Measurements from ENCODE around the gene MSANTD1.

MSANTD1 gene

DNA sequence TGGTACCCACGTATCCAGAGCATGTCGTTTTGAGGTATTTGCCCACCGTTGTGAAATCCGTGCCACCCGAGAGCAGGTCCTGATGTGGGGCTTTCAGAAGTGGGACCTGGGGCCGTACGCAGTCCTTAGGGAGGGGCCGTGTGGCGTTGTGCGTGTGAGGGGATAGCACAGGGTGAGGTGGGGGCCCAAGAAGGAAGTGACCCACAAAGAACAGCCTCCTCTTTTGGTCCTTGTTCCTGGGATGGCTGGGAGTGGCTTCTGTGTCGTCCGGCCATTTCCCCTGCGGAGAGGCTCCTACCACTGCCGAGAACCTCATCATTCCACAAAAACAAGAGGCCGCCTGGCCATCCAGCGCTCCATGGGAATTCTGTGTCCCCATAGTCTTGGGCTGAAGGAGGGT, 17.0 kb upstream of the MSANTD1 start:
- POLR2A ChIA-PET: no interaction called here
- DNase-seq (ENCODE audit: extremely low spot score): no peak
- CTCF ChIA-PET: no interaction called here
- TF ChIP-seq FOXM1 (IDR thresholded peaks at IDR 0.05; ENCODE audit: borderline replicate concordance) (no peak), TARDBP (IDR thresholded peaks at IDR 0.05) (no peak), FOXK2 (IDR thresholded peaks at IDR 0.05) (no peak), CTBP1 (IDR thresholded peaks at IDR 0.05; ENCODE audit: borderline replicate concordance) (no peak), PKNOX1 (IDR thresholded peaks at IDR 0.05) (no peak), ELF4 (IDR thresholded peaks at IDR 0.05) (no peak), L3MBTL2 (conservative IDR thresholded peaks at IDR 0.05) (no peak)

DNA sequence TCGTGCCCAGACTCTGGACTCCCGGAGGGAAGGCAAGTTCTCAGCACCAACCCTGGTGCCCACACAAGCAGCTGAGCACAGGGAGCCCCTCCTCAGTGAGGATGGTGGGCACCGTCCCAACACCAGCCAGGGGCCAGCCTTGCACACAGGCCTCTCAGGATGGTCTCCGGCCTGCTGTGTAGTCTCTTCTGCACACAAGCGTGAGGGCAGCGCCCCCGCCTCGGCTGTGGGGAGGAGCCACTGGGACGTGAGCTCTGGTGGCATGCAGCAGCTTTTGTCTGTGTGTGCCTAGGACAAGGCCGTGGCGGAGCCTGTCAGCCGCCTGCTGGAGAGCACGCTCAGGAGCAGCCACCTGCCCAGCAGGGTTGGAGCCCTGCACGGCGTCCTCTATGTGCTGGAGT, 16.1 kb upstream of the MSANTD1 start:
- CTCF ChIA-PET: no interaction called here

DNA sequence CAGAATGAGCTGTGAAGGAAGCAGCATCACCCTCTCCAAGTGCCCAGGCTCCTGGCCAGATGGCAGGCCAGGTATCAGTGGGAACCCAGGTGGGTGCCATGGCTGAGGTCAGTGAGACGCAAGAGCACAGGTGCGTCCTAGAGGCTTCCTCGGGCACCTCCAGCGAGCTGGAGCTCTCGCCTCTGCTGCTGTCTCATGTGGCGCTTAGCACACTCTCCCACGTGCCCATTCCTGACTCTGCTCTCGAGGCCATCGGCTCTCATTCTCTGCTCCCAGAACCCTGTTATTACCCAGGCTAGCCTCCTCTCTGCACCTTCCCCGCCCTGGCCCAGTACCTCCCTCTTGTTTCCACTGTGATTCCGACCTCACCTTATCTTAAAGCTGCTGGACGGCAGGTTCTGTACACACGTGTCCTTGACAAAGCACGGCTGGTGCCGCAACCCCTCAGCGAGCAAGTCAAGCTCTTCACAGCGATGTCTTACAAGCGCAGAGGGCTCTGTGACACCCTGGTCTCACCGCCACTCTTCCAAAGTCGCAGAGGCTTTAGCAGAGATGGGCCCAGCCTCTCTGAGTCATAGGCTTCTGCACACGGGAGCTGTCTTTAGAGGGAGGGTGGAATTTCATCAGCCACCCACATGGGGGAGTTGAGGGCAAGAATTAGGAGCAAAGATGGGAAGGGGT, 15.4 kb upstream of the MSANTD1 start:
- ChIA-PET POLR2A (no interaction called here), CTCF (interaction anchor here (0.7 kb wide), 1 partner anchor 14 kb away, joined by 3 read pairs; no protein-coding TSS in a partner anchor)
- TF ChIP-seq FOXA1 (IDR thresholded peaks at IDR 0.05) (no peak), SUZ12 (IDR thresholded peaks at IDR 0.05) (no peak), LEF1 (IDR thresholded peaks at IDR 0.05; ENCODE audit: borderline replicate concordance) (no peak), ZNF384 (IDR thresholded peaks at IDR 0.05) (no peak), CTBP1 (IDR thresholded peaks at IDR 0.05; ENCODE audit: borderline replicate concordance) (no peak), ELF4 (IDR thresholded peaks at IDR 0.05) (no peak), SP1 (IDR thresholded peaks at IDR 0.05) (no peak), BHLHE40 (IDR thresholded peaks at IDR 0.05; ENCODE audit: borderline replicate concordance) (no peak), HDGF (IDR thresholded peaks at IDR 0.05; ENCODE audit: borderline replicate concordance) (no peak), NFRKB (IDR thresholded peaks at IDR 0.05) (no peak), L3MBTL2 (conservative IDR thresholded peaks at IDR 0.05) (no peak), FOXK2 (IDR thresholded peaks at IDR 0.05) (no peak), FOXM1 (IDR thresholded peaks at IDR 0.05; ENCODE audit: borderline replicate concordance) (no peak), PKNOX1 (IDR thresholded peaks at IDR 0.05) (no peak), TARDBP (IDR thresholded peaks at IDR 0.05) (no peak), ARNT (IDR thresholded peaks at IDR 0.05) (no peak)
- DNase-seq (ENCODE audit: extremely low spot score): no peak

More for the DNA sequence above, 16.1 kb upstream of the MSANTD1 start:
- no peak for DNase-seq (ENCODE audit: extremely low spot score)
- POLR2A ChIA-PET: no interaction called here
- TF ChIP-seq L3MBTL2 (conservative IDR thresholded peaks at IDR 0.05) (no peak), LEF1 (IDR thresholded peaks at IDR 0.05; ENCODE audit: borderline replicate concordance) (no peak), ZNF384 (IDR thresholded peaks at IDR 0.05) (no peak), NFRKB (IDR thresholded peaks at IDR 0.05) (no peak), FOXM1 (IDR thresholded peaks at IDR 0.05; ENCODE audit: borderline replicate concordance) (no peak), ELF4 (IDR thresholded peaks at IDR 0.05) (no peak), FOXK2 (IDR thresholded peaks at IDR 0.05) (no peak), BHLHE40 (IDR thresholded peaks at IDR 0.05; ENCODE audit: borderline replicate concordance) (no peak), CTBP1 (IDR thresholded peaks at IDR 0.05; ENCODE audit: borderline replicate concordance) (no peak), ARNT (IDR thresholded peaks at IDR 0.05) (no peak), SUZ12 (IDR thresholded peaks at IDR 0.05) (no peak), HDGF (IDR thresholded peaks at IDR 0.05; ENCODE audit: borderline replicate concordance) (no peak), SP1 (IDR thresholded peaks at IDR 0.05) (no peak), PKNOX1 (IDR thresholded peaks at IDR 0.05) (no peak), FOXA1 (IDR thresholded peaks at IDR 0.05) (no peak), TARDBP (IDR thresholded peaks at IDR 0.05) (no peak)

DNA sequence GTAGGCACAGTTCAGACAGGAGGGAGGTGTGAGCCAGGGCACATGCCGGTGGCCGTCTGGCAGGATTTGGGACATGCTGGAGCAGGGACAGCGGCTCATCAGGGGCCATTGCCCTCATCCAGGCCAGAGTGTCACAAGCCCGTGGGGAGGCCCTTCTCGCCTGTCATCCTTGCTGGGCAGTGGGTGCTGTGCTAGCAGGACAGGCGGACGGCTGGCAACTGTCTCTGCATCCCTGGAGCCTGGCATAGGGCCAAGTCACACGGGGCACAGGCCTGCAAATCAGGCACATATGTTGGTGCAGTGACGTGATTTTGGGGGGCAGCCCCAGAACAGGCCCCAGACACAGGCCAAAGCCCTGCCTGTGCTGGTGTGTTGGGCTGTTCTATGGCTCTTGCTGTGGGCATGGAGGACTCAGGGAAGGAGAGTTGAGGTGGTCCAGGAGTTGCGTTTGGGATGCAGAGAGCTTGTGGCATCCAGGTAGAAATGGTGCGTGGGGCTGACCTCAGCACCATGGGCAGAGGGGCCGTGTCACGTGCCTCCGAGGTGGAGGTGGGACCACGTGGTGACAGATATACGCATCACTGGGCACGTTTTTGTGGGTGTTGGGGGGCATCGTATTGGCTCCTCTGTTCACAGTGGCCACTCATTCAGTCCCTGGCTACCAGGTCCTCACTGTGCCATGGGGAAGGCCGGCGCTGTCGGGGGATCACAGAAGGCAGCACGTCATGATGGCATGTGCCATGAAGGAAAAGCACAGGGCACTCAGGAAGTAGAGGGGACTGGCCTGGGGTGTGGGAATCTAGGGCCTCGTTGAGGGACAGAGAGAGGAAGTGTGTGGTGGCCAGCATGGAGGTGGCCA, 14.6 kb upstream of the MSANTD1 start:
- ChIA-PET POLR2A (no interaction called here), CTCF (no interaction called here)
- TF ChIP-seq FOXA1 (IDR thresholded peaks at IDR 0.05) (no peak), ARNT (IDR thresholded peaks at IDR 0.05) (no peak), CTBP1 (IDR thresholded peaks at IDR 0.05; ENCODE audit: borderline replicate concordance) (no peak), ELF4 (IDR thresholded peaks at IDR 0.05) (no peak), SUZ12 (IDR thresholded peaks at IDR 0.05) (no peak), LEF1 (IDR thresholded peaks at IDR 0.05; ENCODE audit: borderline replicate concordance) (no peak), FOXK2 (IDR thresholded peaks at IDR 0.05) (no peak), SP1 (IDR thresholded peaks at IDR 0.05) (no peak), PKNOX1 (IDR thresholded peaks at IDR 0.05) (no peak), L3MBTL2 (conservative IDR thresholded peaks at IDR 0.05) (no peak), NFRKB (IDR thresholded peaks at IDR 0.05) (no peak), ZNF384 (IDR thresholded peaks at IDR 0.05) (no peak), BHLHE40 (IDR thresholded peaks at IDR 0.05; ENCODE audit: borderline replicate concordance) (no peak), TARDBP (IDR thresholded peaks at IDR 0.05) (no peak), FOXM1 (IDR thresholded peaks at IDR 0.05; ENCODE audit: borderline replicate concordance) (no peak)
- DNase-seq (ENCODE audit: extremely low spot score): no peak

GRCh38 chr4:3235030-3235345, 14.0 kb upstream of the MSANTD1 start:
- ChIA-PET POLR2A (no interaction called here), CTCF (no interaction called here)
- DNase-seq (ENCODE audit: extremely low spot score): no peak
- TF ChIP-seq TARDBP (IDR thresholded peaks at IDR 0.05) (no peak), PKNOX1 (IDR thresholded peaks at IDR 0.05) (no peak), LEF1 (IDR thresholded peaks at IDR 0.05; ENCODE audit: borderline replicate concordance) (no peak), FOXA1 (IDR thresholded peaks at IDR 0.05) (no peak), SP1 (IDR thresholded peaks at IDR 0.05) (no peak), L3MBTL2 (conservative IDR thresholded peaks at IDR 0.05) (no peak), FOXM1 (IDR thresholded peaks at IDR 0.05; ENCODE audit: borderline replicate concordance) (no peak), SUZ12 (IDR thresholded peaks at IDR 0.05) (no peak), FOXK2 (IDR thresholded peaks at IDR 0.05) (no peak), HDGF (IDR thresholded peaks at IDR 0.05; ENCODE audit: borderline replicate concordance) (no peak), ARNT (IDR thresholded peaks at IDR 0.05) (no peak), CTBP1 (IDR thresholded peaks at IDR 0.05; ENCODE audit: borderline replicate concordance) (no peak), BHLHE40 (IDR thresholded peaks at IDR 0.05; ENCODE audit: borderline replicate concordance) (no peak), NFRKB (IDR thresholded peaks at IDR 0.05) (no peak), ELF4 (IDR thresholded peaks at IDR 0.05) (no peak), ZNF384 (IDR thresholded peaks at IDR 0.05) (no peak)

Measured in HEK293T (cell line).